H9 (cell line): ENCODE results near the gene ODR4. TPM values are rescaled to one million over a fixed set of nuclear protein-coding genes. Genes with fewer than 3 reads are reported as not detected.

Source experiments
- DNase-seq: peaks from one replicate; pipeline ENCODE4 v3.0.0-alpha.2; 2017
- H2AFZ ChIP-seq: one replicate; pipeline ENCODE4 v1.6.1; 2013; ENCODE audit warnings: mild to moderate bottlenecking, low read length, control low read depth, moderate library complexity
- H2AK5ac ChIP-seq: 2 replicates; pipeline ENCODE4 v1.6.1; 2013; ENCODE audit warnings: low read length, control low read depth, mixed read lengths; ENCODE audit not compliant: insufficient read length
- H2BK120ac ChIP-seq: one replicate; pipeline ENCODE4 v1.6.1; 2013; ENCODE audit warnings: low read depth, mild to moderate bottlenecking, low read length, control low read depth, inconsistent platforms; ENCODE audit not compliant: poor library complexity, severe bottlenecking
- H2BK12ac ChIP-seq: 2 replicates; pipeline ENCODE4 v1.6.1; 2013; ENCODE audit warnings: low read length, control low read depth, mixed read lengths, low read depth; ENCODE audit not compliant: insufficient read length
- H2BK15ac ChIP-seq: 2 replicates; pipeline ENCODE4 v1.6.1; 2013; ENCODE audit warnings: low read depth, low read length, control low read depth
- H2BK20ac ChIP-seq: one replicate; pipeline ENCODE4 v1.6.1; 2013; ENCODE audit warnings: low read depth, mild to moderate bottlenecking, low read length, control low read depth, inconsistent platforms; ENCODE audit not compliant: poor library complexity, severe bottlenecking
- H2BK5ac ChIP-seq: 2 replicates; pipeline ENCODE4 v1.6.1; 2013; ENCODE audit warnings: low read length, control low read depth, mixed read lengths; ENCODE audit not compliant: insufficient read length
- H3K14ac ChIP-seq: 2 replicates; pipeline ENCODE4 v1.6.1; 2013; ENCODE audit warnings: low read length, control low read depth; ENCODE audit not compliant: insufficient read depth
- H3K18ac ChIP-seq: 2 replicates; pipeline ENCODE4 v1.6.1; 2013; ENCODE audit warnings: low read depth, mild to moderate bottlenecking, mixed read lengths, low read length, control low read depth; ENCODE audit not compliant: insufficient read length
- H3K23ac ChIP-seq: 2 replicates; pipeline ENCODE4 v1.6.1; 2013; ENCODE audit warnings: low read length, control low read depth, mixed read lengths, low read depth; ENCODE audit not compliant: insufficient read length
- H3K23me2 ChIP-seq: 2 replicates; pipeline ENCODE4 v1.6.1; 2013; ENCODE audit warnings: low read depth, mild to moderate bottlenecking, mixed read lengths, low read length, control low read depth; ENCODE audit not compliant: insufficient read length, poor library complexity, severe bottlenecking
- H3K27ac ChIP-seq: 2 replicates; pipeline ENCODE4 v1.5.1; 2013; ENCODE audit warnings: low read length, control low read depth, mixed read lengths, low read depth; ENCODE audit not compliant: insufficient read length
- H3K27me3 ChIP-seq: 2 replicates; pipeline ENCODE4 v1.6.1; 2013; ENCODE audit warnings: low read length, control low read depth, inconsistent platforms; ENCODE audit not compliant: insufficient read depth
- H3K4ac ChIP-seq: 2 replicates; pipeline ENCODE4 v1.6.1; 2013; ENCODE audit warnings: low read depth, mild to moderate bottlenecking, control low read depth, inconsistent platforms, low read length, moderate library complexity
- H3K4me1 ChIP-seq: 2 replicates; pipeline ENCODE4 v1.6.1; 2013; ENCODE audit warnings: low read length, control low read depth, inconsistent platforms; ENCODE audit not compliant: insufficient read depth
- H3K4me2 ChIP-seq: 2 replicates; pipeline ENCODE4 v1.6.1; 2013; ENCODE audit warnings: low read length, control low read depth, mixed read lengths; ENCODE audit not compliant: insufficient read length, insufficient read depth
- H3K56ac ChIP-seq: 2 replicates; pipeline ENCODE4 v1.6.1; 2013; ENCODE audit warnings: low read depth, mild to moderate bottlenecking, mixed read lengths, low read length, control low read depth; ENCODE audit not compliant: insufficient read length
- H3K79me1 ChIP-seq: 2 replicates; pipeline ENCODE4 v1.6.1; 2013; ENCODE audit warnings: low read depth, mild to moderate bottlenecking, moderate library complexity, low read length, control low read depth, inconsistent platforms; ENCODE audit not compliant: insufficient read depth, poor library complexity, severe bottlenecking
- H3K79me2 ChIP-seq: 2 replicates; pipeline ENCODE4 v1.6.1; 2013; ENCODE audit warnings: low read length, control low read depth, inconsistent platforms; ENCODE audit not compliant: insufficient read depth
- H3K9ac ChIP-seq: 2 replicates; pipeline ENCODE4 v1.6.1; 2013; ENCODE audit warnings: low read length, control low read depth, mixed read lengths; ENCODE audit not compliant: insufficient read length; ENCODE audit errors: extremely low read depth
- H3K9me3 ChIP-seq: one replicate; pipeline ENCODE4 v1.6.1; 2013; ENCODE audit warnings: low read depth, low read length, inconsistent platforms; ENCODE audit not compliant: control insufficient read depth
- H3T11ph ChIP-seq: one replicate; pipeline ENCODE4 v1.6.1; 2013; ENCODE audit warnings: mild to moderate bottlenecking, low read length, control low read depth, inconsistent platforms
- H4K20me1 ChIP-seq: one replicate; pipeline ENCODE4 v1.6.1; 2013; ENCODE audit not compliant: control insufficient read depth, insufficient read length, insufficient read depth
- H4K5ac ChIP-seq: 2 replicates; pipeline ENCODE4 v1.6.1; 2013; ENCODE audit warnings: low read depth, mild to moderate bottlenecking, mixed read lengths, low read length, control low read depth; ENCODE audit not compliant: insufficient read length
- H4K8ac ChIP-seq: replicated peaks from 2 replicates; pipeline ENCODE4 v1.6.1; 2013; ENCODE audit warnings: low read length, control low read depth, mixed read lengths, low read depth; ENCODE audit not compliant: insufficient read length
- H4K91ac ChIP-seq: 2 replicates; pipeline ENCODE4 v1.6.1; 2013; ENCODE audit warnings: low read depth, mild to moderate bottlenecking, moderate library complexity, mixed read lengths, low read length, control low read depth; ENCODE audit not compliant: insufficient read length
- H3K27ac Mint-ChIP-seq, 3 experiments: 2 replicates in 2 of 3; 3 replicates in 1 of 3; pipeline ENCODE4 v1.8.0; 2020 to 2021; ENCODE audit warnings: mixed read lengths in 3 of 3, mild to moderate bottlenecking in 1 of 3, moderate library complexity in 1 of 3
- H3K27me3 Mint-ChIP-seq: 2 replicates; pipeline ENCODE4 v1.8.0; 2021; ENCODE audit warnings: low read depth, mild to moderate bottlenecking, moderate library complexity, mixed read lengths
- H3K36me3 Mint-ChIP-seq, 3 experiments: 2 replicates in 2 of 3; 3 replicates in 1 of 3; pipeline ENCODE4 v1.8.0; 2020 to 2021; ENCODE audit warnings: low read depth in 3 of 3, mixed read lengths in 3 of 3; ENCODE audit not compliant: insufficient read depth in 1 of 3
- H3K4me1 Mint-ChIP-seq, 2 experiments: 2 replicates each; pipeline ENCODE4 v1.8.0; 2020; ENCODE audit warnings: mixed read lengths in 2 of 2
- H3K4me3 Mint-ChIP-seq, 2 experiments: 2 replicates in 1 of 2; 3 replicates in 1 of 2; pipeline ENCODE4 v1.8.0; 2020 to 2021; ENCODE audit warnings: mild to moderate bottlenecking in 2 of 2, mixed read lengths in 2 of 2, moderate library complexity in 1 of 2
- H3K9me3 Mint-ChIP-seq, 2 experiments: 2 replicates in 1 of 2; 3 replicates in 1 of 2; pipeline ENCODE4 v1.8.0; 2020; ENCODE audit warnings: mild to moderate bottlenecking in 2 of 2, mixed read lengths in 2 of 2, moderate library complexity in 1 of 2
- total RNA-seq: library from RNA; stranded (reverse); gene quantifications from 2 replicates; pipeline ENCODE4 v1.2.1, GENCODE V29; 2021
- TF ChIP-seq, protein P1 (sequence below): fragments of 200-600 bp; sonication (generic); conservative IDR thresholded peaks from 3 replicates; pipeline ENCODE4 v1.8.0; 2021; ENCODE audit warnings: antibody characterized with exemption, mild to moderate bottlenecking

Gene ODR4
- total RNA-seq, 1 experiment from 2014 or later: 17.1 TPM

DNA sequence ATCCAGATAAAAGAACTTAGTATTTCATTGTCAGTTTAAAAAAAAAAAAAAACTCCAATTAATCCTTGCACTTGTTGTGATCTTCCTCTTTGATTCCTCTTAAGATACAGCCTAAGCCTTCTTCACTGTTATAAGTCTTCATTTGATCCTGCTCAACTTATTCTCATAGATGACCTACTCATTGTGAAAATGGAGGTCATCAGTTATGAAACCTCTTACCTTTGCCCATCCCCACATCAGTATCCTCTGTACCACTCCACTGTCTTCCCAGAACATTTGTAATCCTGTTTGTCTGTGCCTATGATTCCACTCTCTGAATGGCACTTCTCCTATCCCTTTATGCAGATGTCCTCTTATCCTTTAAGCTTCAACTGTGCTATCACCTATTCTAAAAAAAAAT, 28.0 kb downstream of the ODR4 start:
- Histone ChIP-seq H3K56ac (no peak overlapping the region), H4K8ac (no peak overlapping the region), H4K5ac (no peak overlapping the region), H3K4me1 (no peaks in the 10 kb centered on the region), H3K27ac (no peak overlapping the region), H2AK5ac (no peak overlapping the region), H3K9me3 (no peaks in the 10 kb centered on the region), H3K4me2 (no peak overlapping the region), H3K9ac (no peak overlapping the region), H4K91ac (no peak overlapping the region), H3K23ac (no peak overlapping the region), H3T11ph (no peak overlapping the region), H3K14ac (no peak overlapping the region), H2BK15ac (no peak overlapping the region), H3K23me2 (no peaks in the 10 kb centered on the region), H3K27me3 (no peaks in the 10 kb centered on the region), H2BK12ac (no peak overlapping the region), H4K20me1 (no peaks in the 10 kb centered on the region), H3K79me1 (no peaks in the 10 kb centered on the region), H3K4ac (no peak overlapping the region), H3K18ac (no peak overlapping the region), H2BK5ac (no peak overlapping the region), H2BK20ac (no peak overlapping the region), H2AFZ (no peak overlapping the region), H3K79me2 (no peaks in the 10 kb centered on the region), H2BK120ac (no peak overlapping the region)
- DNase-seq: no peak
- TF ChIP-seq, protein P1, sequence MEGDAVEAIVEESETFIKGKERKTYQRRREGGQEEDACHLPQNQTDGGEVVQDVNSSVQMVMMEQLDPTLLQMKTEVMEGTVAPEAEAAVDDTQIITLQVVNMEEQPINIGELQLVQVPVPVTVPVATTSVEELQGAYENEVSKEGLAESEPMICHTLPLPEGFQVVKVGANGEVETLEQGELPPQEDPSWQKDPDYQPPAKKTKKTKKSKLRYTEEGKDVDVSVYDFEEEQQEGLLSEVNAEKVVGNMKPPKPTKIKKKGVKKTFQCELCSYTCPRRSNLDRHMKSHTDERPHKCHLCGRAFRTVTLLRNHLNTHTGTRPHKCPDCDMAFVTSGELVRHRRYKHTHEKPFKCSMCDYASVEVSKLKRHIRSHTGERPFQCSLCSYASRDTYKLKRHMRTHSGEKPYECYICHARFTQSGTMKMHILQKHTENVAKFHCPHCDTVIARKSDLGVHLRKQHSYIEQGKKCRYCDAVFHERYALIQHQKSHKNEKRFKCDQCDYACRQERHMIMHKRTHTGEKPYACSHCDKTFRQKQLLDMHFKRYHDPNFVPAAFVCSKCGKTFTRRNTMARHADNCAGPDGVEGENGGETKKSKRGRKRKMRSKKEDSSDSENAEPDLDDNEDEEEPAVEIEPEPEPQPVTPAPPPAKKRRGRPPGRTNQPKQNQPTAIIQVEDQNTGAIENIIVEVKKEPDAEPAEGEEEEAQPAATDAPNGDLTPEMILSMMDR: no peak
- H3K4me1 Mint-ChIP-seq: no peaks in the 10 kb centered on the region
- no peak overlapping the region for H3K4me3 Mint-ChIP-seq
- no peak overlapping the region for H3K27ac Mint-ChIP-seq
- H3K36me3 Mint-ChIP-seq: peaks cover 9 to 54% (median 38%) of the 10 kb centered on the region in 3 experiments; a peak in 6 of 7 replicates
- H3K9me3 Mint-ChIP-seq: no peaks in the 10 kb centered on the region
- no peaks in the 10 kb centered on the region for H3K27me3 Mint-ChIP-seq
